Heart right ventricle (tissue), 16 donors: ENCODE results near the gene POLR3C. TPM values are rescaled to one million over a fixed set of nuclear protein-coding genes. Genes with fewer than 3 reads are reported as not detected.
A peak's percentile ranks its signal among the peaks of the same experiment; 100 is the strongest.

Source experiments
- ATAC-seq, 8 donors: fragments of 200-7000 bp; cut with Tn5 transposase; one replicate each; pipeline ENCODE4 v1.9.1; 2020; ENCODE audit warnings: mild to moderate bottlenecking in 8 of 8, moderate library complexity in 8 of 8, moderate number of reproducible peaks in 1 of 8
- DNase-seq, 2 donors: peaks; one replicate each; pipeline ENCODE4 v3.0.0-alpha.2; 2020
- H3K27ac ChIP-seq, 10 donors: fragments of 200-600 bp; sonication (generic) in 2 of 10; one replicate each; pipeline versions ENCODE4 v1.5.0 to v1.8.0; 2020 to 2022; ENCODE audit warnings: mild to moderate bottlenecking in 3 of 10
- H3K27me3 ChIP-seq, 7 donors: fragments of 200-600 bp; one replicate each; pipeline ENCODE4 v1.8.0; 2021 to 2022; ENCODE audit warnings: mild to moderate bottlenecking in 2 of 7
- H3K36me3 ChIP-seq, 9 donors: fragments of 200-600 bp; sonication (generic) in 1 of 9; one replicate each; pipeline versions ENCODE4 v1.5.0 to v1.8.0; 2020 to 2022; ENCODE audit warnings: mild to moderate bottlenecking in 2 of 9
- H3K4me1 ChIP-seq, 9 donors: fragments of 200-600 bp; sonication (generic) in 1 of 9; one replicate each; pipeline versions ENCODE4 v1.5.0 to v1.8.0; 2020 to 2022; ENCODE audit warnings: mild to moderate bottlenecking in 4 of 9
- H3K4me3 ChIP-seq, 10 donors: fragments of 200-600 bp; sonication (generic) in 2 of 10; one replicate each; pipeline versions ENCODE4 v1.5.0 to v1.8.0; 2020 to 2022; ENCODE audit warnings: mild to moderate bottlenecking in 7 of 10, moderate library complexity in 2 of 10
- H3K9me3 ChIP-seq, 11 donors: fragments of 200-600 bp in 10 of 11; sonication (generic) in 2 of 11; one replicate each; pipeline versions ENCODE4 v1.5.0 to v1.8.0; 2013 to 2022; ENCODE audit warnings: mild to moderate bottlenecking in 2 of 11, control low read depth in 1 of 11, moderate library complexity in 1 of 11
- WGBS, 2 donors: extraction: QIAGEN DNeasy Blood & Tissue Kit; methylation state at CpG; one replicate each; pipeline ENCODE4 v1.1.7; 2013; ENCODE audit warnings: inconsistent platforms in 1 of 2; 5-methylcytosine and 5-hydroxymethylcytosine counted together
- intact Hi-C, 10 donors: fragments of 100-400 bp; cut with DNase I; formaldehyde crosslinking; loops; one replicate each; pipeline versions ENCODE4 v1.11.1 to v1.14.2; 2022
- polyA plus RNA-seq, 2 donors: library from polyadenylated mRNA; stranded (reverse); fragments of 200-250 nt; gene quantifications; one replicate each; pipeline ENCODE4 v1.2.3, GENCODE V29; 2013
- total RNA-seq, 10 donors: library from RNA; stranded (reverse); fragmentation: NEBNext Ultra II Directional in 3 of 10; extraction: Animal tissue kit (Norgen Biotek cat#: 25700) in 3 of 10; gene quantifications; one replicate each; pipeline versions ENCODE4 v1.2.1 to v1.2.4, GENCODE V29; 2021 to 2023
- TF ChIP-seq, protein P1 (sequence below), 9 donors: fragments of 200-600 bp; sonication (generic) in 2 of 9; IDR thresholded peaks; one replicate each; pipeline versions ENCODE4 v1.5.0 to v1.8.0; 2021 to 2022; ENCODE audit warnings: antibody characterized with exemption in 9 of 9, mild to moderate bottlenecking in 5 of 9, moderate library complexity in 1 of 9
- donor health status: Arrhythmogenic right ventricular cardiomyopathy.
- donor health status: ischemic (EF 13 %, LVEDD 7.1; RV severe dilation, severe dysfunction).
- donor health status: healthy with polysubstance abuse.
- donor health status: DM: no; HTN: yes; CAD: no.
- donor health status: DM: no; HTN: no; CAD: no.
- donor health status: ischemic (EF 25% LVEDD 6.9; RV normal size, moderate dysfunction).
- donor health status: ischemic (EF 25% LVEDD 5.7; RV mildly dilated, moderate dysfunction).
- donor health status: healthy.
- donor health status: DM: yes; HTN: yes; CAD: no.
- donor health status: Ischemic cardiomyopathy.
- donor health status: ischemic (EF 35%, LVEDD 5.7; RV mildly dilated, moderate dysfunction).
- donor health status: nonischemic (EF 11% LVEDD 7.7; RV severe dilation, severe dysfunction).
- donor health status: DM: yes; HTN: yes; CAD: no.
- donor health status: PGD.
- donor health status: ischemic (EF 29% LVEDD 5.4; RV normal size, mild dysfunction).
- donor health status: nonischemic (EF 23%, LVEDD 6.1; RV moderate dilation, normal function).

POLR3C gene
- total and polyA plus RNA-seq, 12 donors: 8.0 to 18.1 (median 14.9) TPM

- H3K4me1 ChIP-seq: peaks cover 15 to 64% (median 38%) of the 10 kb centered on the region in 9 donors
- H3K36me3 ChIP-seq: no peaks in the 10 kb centered on the region
- 77 to 84% methylated on average over 3 of the region's 3 CpGs for WGBS, 2 donors
- ATAC-seq (no peak), DNase-seq (no peak)
- no peaks in the 10 kb centered on the region for H3K9me3 ChIP-seq
- peaks cover 0 to 5% (median 0%) of the 10 kb centered on the region in 7 donors for H3K27me3 ChIP-seq
- intact Hi-C loops: loop anchor here in 6 of 10 donors (2.0 to 10.0 kb wide), 3 partner anchors 21 to 125 kb away; partner anchors contain the start of genes ITGA10 (in 1 of the 6) and PIAS3 (in 1 of the 6)
- peak overlapping the region in 2 of 10 donors; percentile 90 to 93 for H3K27ac ChIP-seq
- TF ChIP-seq, protein P1, sequence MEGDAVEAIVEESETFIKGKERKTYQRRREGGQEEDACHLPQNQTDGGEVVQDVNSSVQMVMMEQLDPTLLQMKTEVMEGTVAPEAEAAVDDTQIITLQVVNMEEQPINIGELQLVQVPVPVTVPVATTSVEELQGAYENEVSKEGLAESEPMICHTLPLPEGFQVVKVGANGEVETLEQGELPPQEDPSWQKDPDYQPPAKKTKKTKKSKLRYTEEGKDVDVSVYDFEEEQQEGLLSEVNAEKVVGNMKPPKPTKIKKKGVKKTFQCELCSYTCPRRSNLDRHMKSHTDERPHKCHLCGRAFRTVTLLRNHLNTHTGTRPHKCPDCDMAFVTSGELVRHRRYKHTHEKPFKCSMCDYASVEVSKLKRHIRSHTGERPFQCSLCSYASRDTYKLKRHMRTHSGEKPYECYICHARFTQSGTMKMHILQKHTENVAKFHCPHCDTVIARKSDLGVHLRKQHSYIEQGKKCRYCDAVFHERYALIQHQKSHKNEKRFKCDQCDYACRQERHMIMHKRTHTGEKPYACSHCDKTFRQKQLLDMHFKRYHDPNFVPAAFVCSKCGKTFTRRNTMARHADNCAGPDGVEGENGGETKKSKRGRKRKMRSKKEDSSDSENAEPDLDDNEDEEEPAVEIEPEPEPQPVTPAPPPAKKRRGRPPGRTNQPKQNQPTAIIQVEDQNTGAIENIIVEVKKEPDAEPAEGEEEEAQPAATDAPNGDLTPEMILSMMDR (IDR thresholded peaks at IDR 0.05): no peak
- H3K4me3 ChIP-seq: no peak overlapping the region
Measured at GRCh38 chr1:145889722-145890121, 65.7 kb downstream of the POLR3C start.

GRCh38 chr1:145891143-145891542 is 67.1 kb downstream of the POLR3C start:
- TF ChIP-seq, protein P1 (IDR thresholded peaks at IDR 0.05): no peak
- H3K4me1 ChIP-seq: peaks cover 15 to 54% (median 33%) of the 10 kb centered on the region in 9 donors
- no peaks in the 10 kb centered on the region for H3K27me3 ChIP-seq
- 46 to 61% methylated on average over 1 of the region's 1 CpG for WGBS, 2 donors
- no peaks in the 10 kb centered on the region for H3K9me3 ChIP-seq
- peak overlapping the region; percentile 67 to 93 (median 82) for H3K27ac ChIP-seq
- H3K4me3 ChIP-seq: peak overlapping the region in 1 of 10 donors; percentile 25
- no peak for DNase-seq
- intact Hi-C loops: loop anchor here in 6 of 10 donors (1.0 to 10.0 kb wide), 4 partner anchors 20 to 124 kb away; partner anchors contain the start of genes ITGA10 (in 1 of the 6) and PIAS3 (in 1 of the 6)
- peak in 2 of 8 donors; percentile 12 to 18 for ATAC-seq
- no peaks in the 10 kb centered on the region for H3K36me3 ChIP-seq

DNA sequence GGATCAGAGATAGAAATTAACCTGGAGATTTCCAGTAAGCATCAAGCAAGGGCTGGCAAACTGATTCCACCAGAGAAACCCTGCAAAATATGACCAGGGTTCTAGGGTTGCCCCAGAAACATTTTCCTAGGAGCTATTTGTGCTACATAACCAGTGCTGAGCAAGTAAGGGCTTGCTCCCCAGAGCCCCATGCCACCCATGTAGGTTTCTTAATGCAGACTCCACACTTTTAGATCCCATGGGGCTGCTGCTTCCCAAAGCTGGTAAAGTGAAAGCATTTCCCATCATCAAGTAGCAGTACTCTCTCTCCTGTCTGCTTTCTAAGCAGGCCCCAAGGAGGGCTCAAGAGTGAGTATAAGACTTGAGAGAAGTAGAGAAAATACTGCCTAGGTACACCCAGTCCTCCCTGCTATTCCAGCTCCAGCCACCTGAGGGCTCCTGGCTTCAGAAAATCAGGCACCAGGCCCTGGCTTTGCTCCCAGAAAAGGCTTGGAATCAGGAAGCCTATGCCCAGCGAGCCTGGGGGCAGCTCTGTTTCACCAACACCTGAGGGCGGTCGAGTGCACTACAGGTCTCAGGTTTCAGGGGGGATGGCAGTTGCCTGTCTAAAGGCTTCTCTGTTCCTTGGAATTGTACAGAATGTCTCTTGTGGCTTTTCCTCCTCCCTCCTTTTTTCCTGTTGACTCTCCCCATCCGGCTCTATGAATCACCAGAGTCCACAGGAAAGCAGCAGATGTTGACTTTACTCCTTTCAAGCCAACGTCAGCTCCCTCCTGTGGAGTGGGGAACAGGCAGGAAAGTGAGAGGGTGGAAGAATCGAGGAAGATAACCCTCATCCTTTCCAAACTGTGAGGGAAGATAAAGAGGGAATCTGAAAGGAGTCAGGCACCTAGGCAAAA is 67.8 kb downstream of the POLR3C start:
- DNase-seq: peak; percentile 87 to 95
- Histone ChIP-seq H3K4me3 (peak overlapping the region in 7 of 10 donors; percentile 2 to 28 (median 17)), H3K27me3 (no peaks in the 10 kb centered on the region), H3K36me3 (no peaks in the 10 kb centered on the region), H3K9me3 (no peaks in the 10 kb centered on the region), H3K4me1 (peaks cover 15 to 47% (median 30%) of the 10 kb centered on the region in 9 donors), H3K27ac (peak overlapping the region; percentile 67 to 93 (median 82))
- intact Hi-C loops: loop anchor here in 8 of 10 donors (1.0 to 10.0 kb wide), 10 partner anchors 16 to 123 kb away; partner anchors contain the start of genes ITGA10 (in 4 of the 8) and PIAS3 (in 2 of the 8)
- TF ChIP-seq, protein P1 (IDR thresholded peaks at IDR 0.05): peak; percentile 91 to 97 (median 94)
- peak; percentile 86 to 95 (median 92) for ATAC-seq
- 2 to 6% methylated on average over 6 of the region's 6 CpGs for WGBS, 2 donors

GRCh38 chr1:145892486-145893087 is 68.6 kb downstream of the POLR3C start:
- Histone ChIP-seq H3K27ac (peak overlapping the region; percentile 67 to 93 (median 82)), H3K36me3 (no peaks in the 10 kb centered on the region), H3K4me1 (peaks cover 15 to 40% (median 28%) of the 10 kb centered on the region in 9 donors), H3K4me3 (peak overlapping the region in 7 of 10 donors; percentile 2 to 28 (median 17)), H3K9me3 (no peaks in the 10 kb centered on the region), H3K27me3 (no peaks in the 10 kb centered on the region)
- TF ChIP-seq, protein P1 (IDR thresholded peaks at IDR 0.05): no peak
- intact Hi-C loops: loop anchor here in 8 of 10 donors (1.0 to 10.0 kb wide), 8 partner anchors 16 to 122 kb away; partner anchors contain the start of genes ITGA10 (in 3 of the 8) and PIAS3 (in 2 of the 8)
- 31 to 40% methylated on average over 3 of the region's 3 CpGs for whole genome bisulfite sequencing, 2 donors
- DNase-seq: peak in 1 of 2 donors; percentile 30
- ATAC-seq: peak in 6 of 8 donors; percentile 4 to 31 (median 16)
